NCI-H2196 (cell line): Measurements from ENCODE around the gene GAS6.
"Not testable (repeated sequence)": the region's sequence is repeated elsewhere in the genome, so short reads cannot be mapped to it uniquely, and the experiment has no call there.

Source experiments
- DNase-seq: peaks from one replicate; lab custom pipeline; 2025; ENCODE audit not compliant: unreplicated experiment; lab: John Stamatoyannopoulos, UW

GAS6 gene

GRCh38 chr13:113863524-113864272 is at the start of gene GAS6:
GAS6 (minus strand) TSS chr13:113864076; CDS start chr13:113863920, 156 bp downstream.
- peak; percentile 8 for DNase-seq

- DNase-seq, result not testable (repeated sequence)
Measured at GRCh38 chr13:113913408-113913807, 49.5 kb upstream of the GAS6 start.

GRCh38 chr13:113912596-113912995 is 48.7 kb upstream of the GAS6 start:
- no peak for DNase-seq

- DNase-seq, result no peak
Measured at GRCh38 chr13:113907635-113908617, 44.0 kb upstream of the GAS6 start.

GRCh38 chr13:113906571-113906970 is 42.7 kb upstream of the GAS6 start:
- DNase-seq, result no peak

GRCh38 chr13:113905942-113906341 is 42.1 kb upstream of the GAS6 start:
- no peak for DNase-seq

- no peak for DNase-seq
Measured at GRCh38 chr13:113905018-113905417, 41.1 kb upstream of the GAS6 start.

- no peak for DNase-seq
Measured at GRCh38 chr13:113904411-113904810, 40.5 kb upstream of the GAS6 start.

GRCh38 chr13:113903912-113904311 is 40.0 kb upstream of the GAS6 start:
- DNase-seq, result no peak

GRCh38 chr13:113902986-113903775 is 39.3 kb upstream of the GAS6 start:
- DNase-seq, result no peak

GRCh38 chr13:113902481-113902880 is 38.6 kb upstream of the GAS6 start:
- no peak for DNase-seq

- DNase-seq, result no peak
Measured at GRCh38 chr13:113901642-113902041, 37.8 kb upstream of the GAS6 start.

GRCh38 chr13:113901231-113901630 is 37.4 kb upstream of the GAS6 start:
- DNase-seq, result no peak

GRCh38 chr13:113900646-113901045 is 36.8 kb upstream of the GAS6 start:
- DNase-seq, result no peak

GRCh38 chr13:113898391-113898790 is 34.5 kb upstream of the GAS6 start:
- DNase-seq, result no peak

GRCh38 chr13:113897966-113898365 is 34.1 kb upstream of the GAS6 start:
- DNase-seq, result no peak

- DNase-seq, result no peak
Measured at GRCh38 chr13:113897161-113897560, 33.3 kb upstream of the GAS6 start.

GRCh38 chr13:113895436-113895835 is 31.6 kb upstream of the GAS6 start:
- DNase-seq, result no peak

- DNase-seq, result no peak
Measured at GRCh38 chr13:113890774-113891480, 27.1 kb upstream of the GAS6 start.

GRCh38 chr13:113889467-113889866 is 25.6 kb upstream of the GAS6 start:
- DNase-seq, result no peak
